Ovary (tissue), 10 donors: ENCODE measurements around the gene OXCT2. TPM values are rescaled to one million over a fixed set of nuclear protein-coding genes. Genes with fewer than 3 reads are reported as not detected.
"Not testable (repeated sequence)": the region's sequence is repeated elsewhere in the genome, so short reads cannot be mapped to it uniquely, and the experiment has no call there.

Source experiments
- DNase-seq, 5 donors: peaks; one replicate each; pipeline ENCODE4 v3.0.0-alpha.2; 2019 to 2020
- H3K27ac ChIP-seq, 2 donors: fragments of 200-600 bp; one replicate each; pipeline versions ENCODE4 v1.5.1 to v1.8.0; 2019 to 2022
- H3K27me3 ChIP-seq: fragments of 200-600 bp; one replicate; pipeline ENCODE4 v1.8.0; 2022
- H3K36me3 ChIP-seq: fragments of 200-600 bp; sonication (generic); one replicate; pipeline ENCODE4 v1.5.1; 2019
- H3K4me1 ChIP-seq: one replicate; pipeline ENCODE4 v1.8.1; 2013; ENCODE audit warnings: mild to moderate bottlenecking, moderate library complexity; ENCODE audit not compliant: insufficient read depth
- H3K4me3 ChIP-seq: fragments of 200-600 bp; sonication (generic); one replicate; pipeline ENCODE4 v1.5.1; 2017
- H3K9me3 ChIP-seq, 2 donors: fragments of 200-600 bp in 1 of 2; sonication (generic) in 1 of 2; one replicate each; pipeline versions ENCODE4 v1.5.1 to v1.8.1; 2013 to 2019; ENCODE audit warnings: mild to moderate bottlenecking in 1 of 2, moderate library complexity in 1 of 2
- CTCF ChIP-seq, 3 donors: fragments of 450-650 bp in 2 of 3; fragments of 200-600 bp in 1 of 3; IDR thresholded peaks; one replicate each; pipeline versions ENCODE4 v1.5.1 to v1.8.0; 2016 to 2022; ENCODE audit warnings: antibody characterized with exemption in 3 of 3, mild to moderate bottlenecking in 1 of 3
- EP300 ChIP-seq: sonication (generic); formaldehyde crosslinking; IDR thresholded peaks from one replicate; pipeline ENCODE4 v1.6.1; 2017; ENCODE audit warnings: antibody characterized with exemption
- POLR2A ChIP-seq: fragments of 450-650 bp; IDR thresholded peaks from one replicate; pipeline ENCODE4 v1.6.1; 2017; ENCODE audit warnings: antibody characterized with exemption, mild to moderate bottlenecking, moderate library complexity
- WGBS, 3 donors: extraction: QIAGEN DNeasy Blood & Tissue Kit in 1 of 3; methylation state at CpG; one replicate each; pipeline versions ENCODE4 v1.1.5 to v1.1.7; 2013 to 2017; 5-methylcytosine and 5-hydroxymethylcytosine counted together
- intact Hi-C, 4 donors: fragments of 100-400 bp; cut with DNase I; formaldehyde crosslinking; loops; one replicate each; pipeline versions ENCODE4 v1.11.0 to v1.15.1; 2022 to 2023
- long read RNA-seq, 3 donors: library from polyadenylated mRNA in 2 of 3; unstranded in 2 of 3; transcript quantifications; one replicate each; pipeline ENCODE4 v2.0.0 and lab custom pipeline, GENCODE V29; 2021 to 2026
- polyA plus RNA-seq, 2 donors: library from polyadenylated mRNA; stranded (reverse); fragments of 200-250 nt in 1 of 2; fragments of 350-450 nt in 1 of 2; fragmentation: Illumina TruSeq in 1 of 2; extraction: RNeasy Lipid Tissue Mini Kit (QIAGEN cat#74804) in 1 of 2; gene quantifications; one replicate each; pipeline ENCODE4 v1.2.3, GENCODE V29; 2013 to 2014
- total RNA-seq, 7 donors: library from RNA; depleted of rRNA in 2 of 7; stranded (reverse); fragments of >200 nt in 2 of 7; fragmentation: NEBNext Ultra II Directional in 3 of 7; extraction: Animal tissue kit (Norgen Biotek cat#: 25700) in 3 of 7; gene quantifications; one replicate each; pipeline versions ENCODE4 v1.1.0 to v1.2.4, GENCODE V29; 2016 to 2023
- donor health status: DM: no; HTN: no; CAD: no; lungs with moderate emphysema.
- donor health status: DM: no; HTN: no; CAD: no.
- donor health status: Bipolar disorder and iron deficiency.
- donor health status: DM: yes; HTN: yes; CAD: no.
- donor health status: DM: no; HTN: no; CAD: no.
- donor health status: DM: yes; HTN: yes; CAD: no.

The OXCT2 gene
- 1 to 10 TPM; 1.6 to 7.2 (median 3.4) TPM for total RNA-seq
- 1 to 10 TPM in 1 of 2 donors, under 1 TPM in 1; 0.20 to 1.1 TPM for polyA plus RNA-seq
- long read RNA-seq, donor 1, transcript OXCT2-201 (1 exons, 1,826 nt): major isoform, 6 of 6 reads
- long read RNA-seq, donor 1, partial matches to known transcripts: 0 of 6 reads
- long read RNA-seq, donor 1, other reads (novel, unspliced or antisense): 0 of 6 reads
- long read RNA-seq, donor 2: 0 reads
- long read RNA-seq, donor 3, partial matches to known transcripts: 0 of 2 reads
- long read RNA-seq, donor 3, other reads (novel, unspliced or antisense): 0 of 2 reads

GRCh38 chr1:39771022-39771532, at the start of gene OXCT2:
Gene OXCT2 (minus strand): TSS chr1:39771348. CDS start chr1:39771255, 93 bp downstream.
- H3K27ac ChIP-seq, H3K27me3 ChIP-seq, H3K9me3 ChIP-seq, intact Hi-C loops, H3K36me3 ChIP-seq, H3K4me1 ChIP-seq, H3K4me3 ChIP-seq, DNase-seq: not testable (repeated sequence)
- WGBS, 3 donors: 2 to 3% methylated on average over 40 to 44 of the region's 57 CpGs; no CpG with 5 or more reads in 1 of the 3 donors

- no peak overlapping the region for H3K4me3 ChIP-seq
- no peaks in the 10 kb centered on the region for H3K4me1 ChIP-seq
- no peak overlapping the region for H3K27ac ChIP-seq
- H3K9me3 ChIP-seq: no peaks in the 10 kb centered on the region
- TF ChIP-seq CTCF (IDR thresholded peaks at IDR 0.05) (no peak), POLR2A (no peak), EP300 (no peak)
- no peak for DNase-seq
- 73 to 82% (median 76%) methylated on average over 22 of the region's 22 CpGs for WGBS, 3 donors
- no peaks in the 10 kb centered on the region for H3K36me3 ChIP-seq
- intact Hi-C loops: loop anchor here in 3 of 4 donors (5.0 kb wide), 2 partner anchors 83 to 153 kb away; partner anchors contain the start of gene MYCL (in 2 of the 3)
- H3K27me3 ChIP-seq: no peaks in the 10 kb centered on the region
Measured at GRCh38 chr1:39819091-39819812, 48.1 kb upstream of the OXCT2 start.

- TF ChIP-seq CTCF (IDR thresholded peaks at IDR 0.05): no peak
- no peak for TF ChIP-seq EP300
- TF ChIP-seq POLR2A: no peak
- Histone ChIP-seq H3K4me1 (no peaks in the 10 kb centered on the region), H3K27me3 (no peaks in the 10 kb centered on the region), H3K4me3 (no peak overlapping the region), H3K36me3 (no peaks in the 10 kb centered on the region), H3K27ac (no peak overlapping the region), H3K9me3 (no peaks in the 10 kb centered on the region)
- DNase-seq: no peak
- intact Hi-C loops: loop anchor here in 3 of 4 donors (5.0 kb wide), 2 partner anchors 84 to 154 kb away; partner anchors contain the start of gene MYCL (in 2 of the 3)
- 93 to 97% (median 96%) methylated on average over 2 of the region's 2 CpGs for WGBS, 3 donors
Measured at GRCh38 chr1:39818482-39818881, 47.3 kb upstream of the OXCT2 start.

GRCh38 chr1:39817091-39817932, 46.2 kb upstream of the OXCT2 start:
- WGBS, 3 donors: 60 to 67% (median 62%) methylated on average over 17 to 18 of the region's 24 CpGs
- DNase-seq, H3K27me3 ChIP-seq, H3K4me1 ChIP-seq, H3K27ac ChIP-seq, H3K4me3 ChIP-seq, H3K36me3 ChIP-seq, H3K9me3 ChIP-seq: not testable (repeated sequence)
- intact Hi-C loops: loop anchor here (2.0 to 5.0 kb wide), 3 partner anchors 85 to 155 kb away; partner anchors contain the start of gene MYCL (in 2 of the 4)
